Ovary (tissue), 9 donors: ENCODE measurements around the gene HS3ST4. TPM values are rescaled to one million over a fixed set of nuclear protein-coding genes. Genes with fewer than 3 reads are reported as not detected.

Experiments
- DNase-seq, 5 donors: peaks; one replicate each; pipeline ENCODE4 v3.0.0-alpha.2; 2019 to 2020
- H3K27ac ChIP-seq, 2 donors: fragments of 200-600 bp; one replicate each; pipeline versions ENCODE4 v1.5.1 to v1.8.0; 2019 to 2022
- H3K27me3 ChIP-seq: fragments of 200-600 bp; one replicate; pipeline ENCODE4 v1.8.0; 2022
- H3K36me3 ChIP-seq: fragments of 200-600 bp; sonication (generic); one replicate; pipeline ENCODE4 v1.5.1; 2019
- H3K4me1 ChIP-seq: one replicate; pipeline ENCODE4 v1.8.1; 2013; ENCODE audit warnings: mild to moderate bottlenecking, moderate library complexity; ENCODE audit not compliant: insufficient read depth
- H3K4me3 ChIP-seq: fragments of 200-600 bp; sonication (generic); one replicate; pipeline ENCODE4 v1.5.1; 2017
- H3K9me3 ChIP-seq, 2 donors: fragments of 200-600 bp in 1 of 2; sonication (generic) in 1 of 2; one replicate each; pipeline versions ENCODE4 v1.5.1 to v1.8.1; 2013 to 2019; ENCODE audit warnings: mild to moderate bottlenecking in 1 of 2, moderate library complexity in 1 of 2
- CTCF ChIP-seq, 3 donors: fragments of 450-650 bp in 2 of 3; fragments of 200-600 bp in 1 of 3; IDR thresholded peaks; one replicate each; pipeline versions ENCODE4 v1.5.1 to v1.8.0; 2016 to 2022; ENCODE audit warnings: antibody characterized with exemption in 3 of 3, mild to moderate bottlenecking in 1 of 3
- EP300 ChIP-seq: sonication (generic); formaldehyde crosslinking; IDR thresholded peaks from one replicate; pipeline ENCODE4 v1.6.1; 2017; ENCODE audit warnings: antibody characterized with exemption
- POLR2A ChIP-seq: fragments of 450-650 bp; IDR thresholded peaks from one replicate; pipeline ENCODE4 v1.6.1; 2017; ENCODE audit warnings: antibody characterized with exemption, mild to moderate bottlenecking, moderate library complexity
- WGBS, 3 donors: extraction: QIAGEN DNeasy Blood & Tissue Kit in 1 of 3; methylation state at CpG; one replicate each; pipeline versions ENCODE4 v1.1.5 to v1.1.7; 2013 to 2017; 5-methylcytosine and 5-hydroxymethylcytosine counted together
- intact Hi-C, 4 donors: fragments of 100-400 bp; cut with DNase I; formaldehyde crosslinking; loops; one replicate each; pipeline versions ENCODE4 v1.11.0 to v1.15.1; 2022 to 2023
- polyA plus RNA-seq, 2 donors: library from polyadenylated mRNA; stranded (reverse); fragments of 200-250 nt in 1 of 2; fragments of 350-450 nt in 1 of 2; fragmentation: Illumina TruSeq in 1 of 2; extraction: RNeasy Lipid Tissue Mini Kit (QIAGEN cat#74804) in 1 of 2; gene quantifications; one replicate each; pipeline ENCODE4 v1.2.3, GENCODE V29; 2013 to 2014
- total RNA-seq, 7 donors: library from RNA; depleted of rRNA in 2 of 7; stranded (reverse); fragments of >200 nt in 2 of 7; fragmentation: NEBNext Ultra II Directional in 3 of 7; extraction: Animal tissue kit (Norgen Biotek cat#: 25700) in 3 of 7; gene quantifications; one replicate each; pipeline versions ENCODE4 v1.1.0 to v1.2.4, GENCODE V29; 2016 to 2023
- donor health status: DM: no; HTN: no; CAD: no; lungs with moderate emphysema.
- donor health status: DM: no; HTN: no; CAD: no.
- donor health status: Bipolar disorder and iron deficiency.
- donor health status: DM: yes; HTN: yes; CAD: no.
- donor health status: DM: no; HTN: no; CAD: no.
- donor health status: DM: yes; HTN: yes; CAD: no.

The HS3ST4 gene
- total and polyA plus RNA-seq, 9 donors: 0.10 to 0.34 TPM; not detected in 7

- Histone ChIP-seq H3K27me3 (no peaks in the 10 kb centered on the region), H3K4me1 (no peaks in the 10 kb centered on the region), H3K4me3 (no peak overlapping the region), H3K36me3 (no peaks in the 10 kb centered on the region), H3K9me3 (no peaks in the 10 kb centered on the region), H3K27ac (no peak overlapping the region)
- DNase-seq: no peak
- 37 to 66% (median 64%) methylated on average over 1 of the region's 1 CpG for whole genome bisulfite sequencing, 3 donors
- no peak for TF ChIP-seq CTCF (IDR thresholded peaks at IDR 0.05)
- no peak for TF ChIP-seq EP300
- TF ChIP-seq POLR2A: no peak
- intact Hi-C loops: no loop called here
These were observed 436.5 kb downstream of the HS3ST4 start for GRCh38 chr16:26128296-26128695.

GRCh38 chr16:26129997-26130396 lies 438.2 kb downstream of the HS3ST4 start:
- H3K9me3 ChIP-seq: no peaks in the 10 kb centered on the region
- no peaks in the 10 kb centered on the region for H3K36me3 ChIP-seq
- intact Hi-C loops: no loop called here
- H3K4me3 ChIP-seq: no peak overlapping the region
- H3K27me3 ChIP-seq: no peaks in the 10 kb centered on the region
- no peaks in the 10 kb centered on the region for H3K4me1 ChIP-seq
- no peak overlapping the region for H3K27ac ChIP-seq
- TF ChIP-seq CTCF (IDR thresholded peaks at IDR 0.05): no peak
- TF ChIP-seq EP300: no peak
- no peak for TF ChIP-seq POLR2A
- no peak for DNase-seq
- WGBS, 3 donors: 63 to 80% (median 66%) methylated on average over 9 of the region's 9 CpGs

GRCh38 chr16:26133416-26134093 lies 441.8 kb downstream of the HS3ST4 start:
- H3K27me3 ChIP-seq: no peaks in the 10 kb centered on the region
- WGBS, 3 donors: 6 to 8% (median 7%) methylated on average over 5 of the region's 5 CpGs
- no peak for TF ChIP-seq EP300
- TF ChIP-seq CTCF (IDR thresholded peaks at IDR 0.05): no peak
- no peak for TF ChIP-seq POLR2A
- no peaks in the 10 kb centered on the region for H3K4me1 ChIP-seq
- no peaks in the 10 kb centered on the region for H3K36me3 ChIP-seq
- H3K9me3 ChIP-seq: no peaks in the 10 kb centered on the region
- intact Hi-C loops: no loop called here
- no peak for DNase-seq
- no peak overlapping the region for H3K4me3 ChIP-seq
- H3K27ac ChIP-seq: no peak overlapping the region

GRCh38 chr16:26134588-26134987 lies 442.8 kb downstream of the HS3ST4 start:
- no peaks in the 10 kb centered on the region for H3K4me1 ChIP-seq
- H3K36me3 ChIP-seq: no peaks in the 10 kb centered on the region
- no peaks in the 10 kb centered on the region for H3K27me3 ChIP-seq
- no peak for TF ChIP-seq POLR2A
- no peak for TF ChIP-seq EP300
- no peak for TF ChIP-seq CTCF (IDR thresholded peaks at IDR 0.05)
- no peaks in the 10 kb centered on the region for H3K9me3 ChIP-seq
- intact Hi-C loops: no loop called here
- H3K27ac ChIP-seq: no peak overlapping the region
- no peak for DNase-seq
- WGBS, 3 donors: 48 to 59% (median 53%) methylated on average over 2 of the region's 2 CpGs
- H3K4me3 ChIP-seq: no peak overlapping the region
